ENCODE results near the gene LGALS3BP. TPM values are rescaled to one million over a fixed set of nuclear protein-coding genes. Genes with fewer than 3 reads are reported as not detected.

Gene LGALS3BP
- total and polyA plus RNA-seq, 2 of the 13 experiments (the other 11 are each of a cell fraction or from before 2014, with no cell fraction given), result 137 to 332 TPM

DNA sequence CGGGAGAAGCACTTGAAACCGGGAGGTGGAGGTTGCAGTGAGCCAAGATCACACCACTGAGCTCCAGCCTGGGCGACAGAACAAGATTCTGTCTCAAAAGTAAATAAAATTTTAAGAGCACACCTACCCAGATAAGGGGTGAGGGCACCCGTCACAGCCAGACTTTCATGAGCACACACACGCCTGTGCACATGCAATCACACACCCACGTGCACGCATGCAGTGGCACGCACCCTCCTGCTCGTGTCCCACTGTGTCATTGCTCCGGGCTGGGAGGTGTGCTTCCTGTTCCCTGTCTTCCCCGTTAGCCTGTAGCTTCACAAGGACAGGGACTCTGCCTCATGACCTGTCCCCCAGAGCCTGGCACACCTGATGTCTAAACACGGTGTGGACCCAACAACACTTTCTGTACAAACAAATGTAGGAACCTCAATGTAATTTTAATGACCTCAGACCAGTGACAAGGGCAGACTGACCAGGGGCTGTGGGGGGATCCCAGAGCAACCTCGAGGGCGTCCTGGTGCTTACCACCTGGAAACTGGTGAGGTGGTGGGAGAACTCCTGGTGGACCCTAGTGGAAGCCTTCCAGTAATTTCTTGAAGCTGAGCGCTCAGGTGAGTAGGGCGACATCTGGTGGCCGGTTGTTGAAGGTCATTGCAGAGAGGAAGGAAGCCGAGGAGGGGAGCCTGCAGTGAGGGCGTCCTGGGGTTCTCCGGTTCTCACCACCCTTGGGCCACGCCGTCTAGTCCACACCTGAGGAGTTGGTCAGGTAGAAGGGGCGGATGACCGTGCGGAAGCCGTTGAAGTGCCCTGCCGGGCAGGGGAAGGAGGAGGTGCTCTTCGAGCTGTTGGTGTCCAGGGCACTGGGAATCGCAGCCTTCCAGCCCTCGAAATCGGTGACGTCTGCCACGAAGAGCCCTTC lies 8.6 kb downstream of the LGALS3BP start (continued):
- TF ChIP-seq, protein P1, sequence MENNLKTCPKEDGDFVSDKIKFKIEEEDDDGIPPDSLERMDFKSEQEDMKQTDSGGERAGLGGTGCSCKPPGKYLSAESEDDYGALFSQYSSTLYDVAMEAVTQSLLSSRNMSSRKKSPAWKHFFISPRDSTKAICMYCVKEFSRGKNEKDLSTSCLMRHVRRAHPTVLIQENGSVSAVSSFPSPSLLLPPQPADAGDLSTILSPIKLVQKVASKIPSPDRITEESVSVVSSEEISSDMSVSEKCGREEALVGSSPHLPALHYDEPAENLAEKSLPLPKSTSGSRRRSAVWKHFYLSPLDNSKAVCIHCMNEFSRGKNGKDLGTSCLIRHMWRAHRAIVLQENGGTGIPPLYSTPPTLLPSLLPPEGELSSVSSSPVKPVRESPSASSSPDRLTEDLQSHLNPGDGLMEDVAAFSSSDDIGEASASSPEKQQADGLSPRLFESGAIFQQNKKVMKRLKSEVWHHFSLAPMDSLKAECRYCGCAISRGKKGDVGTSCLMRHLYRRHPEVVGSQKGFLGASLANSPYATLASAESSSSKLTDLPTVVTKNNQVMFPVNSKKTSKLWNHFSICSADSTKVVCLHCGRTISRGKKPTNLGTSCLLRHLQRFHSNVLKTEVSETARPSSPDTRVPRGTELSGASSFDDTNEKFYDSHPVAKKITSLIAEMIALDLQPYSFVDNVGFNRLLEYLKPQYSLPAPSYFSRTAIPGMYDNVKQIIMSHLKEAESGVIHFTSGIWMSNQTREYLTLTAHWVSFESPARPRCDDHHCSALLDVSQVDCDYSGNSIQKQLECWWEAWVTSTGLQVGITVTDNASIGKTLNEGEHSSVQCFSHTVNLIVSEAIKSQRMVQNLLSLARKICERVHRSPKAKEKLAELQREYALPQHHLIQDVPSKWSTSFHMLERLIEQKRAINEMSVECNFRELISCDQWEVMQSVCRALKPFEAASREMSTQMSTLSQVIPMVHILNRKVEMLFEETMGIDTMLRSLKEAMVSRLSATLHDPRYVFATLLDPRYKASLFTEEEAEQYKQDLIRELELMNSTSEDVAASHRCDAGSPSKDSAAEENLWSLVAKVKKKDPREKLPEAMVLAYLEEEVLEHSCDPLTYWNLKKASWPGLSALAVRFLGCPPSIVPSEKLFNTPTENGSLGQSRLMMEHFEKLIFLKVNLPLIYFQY (CRISPR knock-in tag; IDR thresholded peaks at IDR 0.05; ENCODE audit: borderline replicate concordance), result 0 out of 2 replicates have a peak, but pooled peaks have one; percentile 41
- 0 out of 2 replicates have a peak, but pooled peaks have one; percentile 33 for TF ChIP-seq ZFP1 (CRISPR knock-in tag; IDR thresholded peaks at IDR 0.05)
- no peak for TF ChIP-seq ZNF33A (CRISPR knock-in tag; IDR thresholded peaks at IDR 0.05; ENCODE audit: borderline replicate concordance)
- TF ChIP-seq ZNF251 (CRISPR knock-in tag; IDR thresholded peaks at IDR 0.05), result no peak
- TF ChIP-seq, protein P2, sequence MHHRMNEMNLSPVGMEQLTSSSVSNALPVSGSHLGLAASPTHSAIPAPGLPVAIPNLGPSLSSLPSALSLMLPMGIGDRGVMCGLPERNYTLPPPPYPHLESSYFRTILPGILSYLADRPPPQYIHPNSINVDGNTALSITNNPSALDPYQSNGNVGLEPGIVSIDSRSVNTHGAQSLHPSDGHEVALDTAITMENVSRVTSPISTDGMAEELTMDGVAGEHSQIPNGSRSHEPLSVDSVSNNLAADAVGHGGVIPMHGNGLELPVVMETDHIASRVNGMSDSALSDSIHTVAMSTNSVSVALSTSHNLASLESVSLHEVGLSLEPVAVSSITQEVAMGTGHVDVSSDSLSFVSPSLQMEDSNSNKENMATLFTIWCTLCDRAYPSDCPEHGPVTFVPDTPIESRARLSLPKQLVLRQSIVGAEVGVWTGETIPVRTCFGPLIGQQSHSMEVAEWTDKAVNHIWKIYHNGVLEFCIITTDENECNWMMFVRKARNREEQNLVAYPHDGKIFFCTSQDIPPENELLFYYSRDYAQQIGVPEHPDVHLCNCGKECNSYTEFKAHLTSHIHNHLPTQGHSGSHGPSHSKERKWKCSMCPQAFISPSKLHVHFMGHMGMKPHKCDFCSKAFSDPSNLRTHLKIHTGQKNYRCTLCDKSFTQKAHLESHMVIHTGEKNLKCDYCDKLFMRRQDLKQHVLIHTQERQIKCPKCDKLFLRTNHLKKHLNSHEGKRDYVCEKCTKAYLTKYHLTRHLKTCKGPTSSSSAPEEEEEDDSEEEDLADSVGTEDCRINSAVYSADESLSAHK (CRISPR knock-in tag; IDR thresholded peaks at IDR 0.05; ENCODE audit: borderline replicate concordance), result no peak
- TF ChIP-seq FOXA3 (CRISPR knock-in tag; IDR thresholded peaks at IDR 0.05), result peak; percentile 33; the same call in 1 of the 2 replicates
- TF ChIP-seq SSRP1 (CRISPR knock-in tag; IDR thresholded peaks at IDR 0.05), result peak; percentile 35; the same call in 1 of the 2 replicates
- TF ChIP-seq ZMAT3 (CRISPR knock-in tag; conservative IDR thresholded peaks at IDR 0.05), result no peak
- no peak for TF ChIP-seq STAT5B (CRISPR knock-in tag; IDR thresholded peaks at IDR 0.05)
- no peak for TF ChIP-seq ZNF441 (CRISPR knock-in tag; IDR thresholded peaks at IDR 0.05; ENCODE audit: borderline replicate concordance)
- TF ChIP-seq, protein P3, sequence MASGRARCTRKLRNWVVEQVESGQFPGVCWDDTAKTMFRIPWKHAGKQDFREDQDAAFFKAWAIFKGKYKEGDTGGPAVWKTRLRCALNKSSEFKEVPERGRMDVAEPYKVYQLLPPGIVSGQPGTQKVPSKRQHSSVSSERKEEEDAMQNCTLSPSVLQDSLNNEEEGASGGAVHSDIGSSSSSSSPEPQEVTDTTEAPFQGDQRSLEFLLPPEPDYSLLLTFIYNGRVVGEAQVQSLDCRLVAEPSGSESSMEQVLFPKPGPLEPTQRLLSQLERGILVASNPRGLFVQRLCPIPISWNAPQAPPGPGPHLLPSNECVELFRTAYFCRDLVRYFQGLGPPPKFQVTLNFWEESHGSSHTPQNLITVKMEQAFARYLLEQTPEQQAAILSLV (CRISPR knock-in tag; IDR thresholded peaks at IDR 0.05; ENCODE audit: borderline replicate concordance), result peak; percentile 75; the same call in 1 of the 2 replicates
- TF ChIP-seq ZNF331 (CRISPR knock-in tag; IDR thresholded peaks at IDR 0.05), result peak; percentile 63; the same call in 1 of the 2 replicates
- TF ChIP-seq ARNTL (CRISPR knock-in tag; IDR thresholded peaks at IDR 0.05), result 0 out of 2 replicates have a peak, but pooled peaks have one; percentile 39
- TF ChIP-seq, protein P4, sequence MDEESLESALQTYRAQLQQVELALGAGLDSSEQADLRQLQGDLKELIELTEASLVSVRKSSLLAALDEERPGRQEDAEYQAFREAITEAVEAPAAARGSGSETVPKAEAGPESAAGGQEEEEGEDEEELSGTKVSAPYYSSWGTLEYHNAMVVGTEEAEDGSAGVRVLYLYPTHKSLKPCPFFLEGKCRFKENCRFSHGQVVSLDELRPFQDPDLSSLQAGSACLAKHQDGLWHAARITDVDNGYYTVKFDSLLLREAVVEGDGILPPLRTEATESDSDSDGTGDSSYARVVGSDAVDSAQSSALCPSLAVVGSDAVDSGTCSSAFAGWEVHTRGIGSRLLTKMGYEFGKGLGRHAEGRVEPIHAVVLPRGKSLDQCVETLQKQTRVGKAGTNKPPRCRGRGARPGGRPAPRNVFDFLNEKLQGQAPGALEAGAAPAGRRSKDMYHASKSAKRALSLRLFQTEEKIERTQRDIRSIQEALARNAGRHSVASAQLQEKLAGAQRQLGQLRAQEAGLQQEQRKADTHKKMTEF (CRISPR knock-in tag; IDR thresholded peaks at IDR 0.05), result peak; percentile 56; the same call in 1 of the 2 replicates
- peak; percentile 39; the same call in 1 of the 2 replicates for TF ChIP-seq NPAS2 (CRISPR knock-in tag; IDR thresholded peaks at IDR 0.05; ENCODE audit: borderline replicate concordance)
- TF ChIP-seq ZNF563 (CRISPR knock-in tag; IDR thresholded peaks at IDR 0.05), result 0 out of 2 replicates have a peak, but pooled peaks have one; percentile 38
- 0 out of 2 replicates have a peak, but pooled peaks have one; percentile 20 for TF ChIP-seq RELA (CRISPR knock-in tag; IDR thresholded peaks at IDR 0.05)

Measured in HepG2 (cell line).